ENCODE data around the gene NEK11.

The NEK11 gene

GRCh38 chr3:131009698-131010097 lies 17.0 kb upstream of the NEK11 start:
- no peak for DNase-seq (ENCODE audit: low spot score)
- no peak for TF ChIP-seq CTCF (IDR thresholded peaks at IDR 0.05; ENCODE audit: borderline replicate concordance, control extremely low read depth, extremely low read depth, insufficient read depth, missing control alignments)
- in situ Hi-C loops (cut with MboI; ENCODE audit: low sequenced_read_pairs, unreplicated experiment), result loop anchor here (25.0 kb wide), 1 partner anchor 247 kb away; no protein-coding TSS in a partner anchor

- no peak for TF ChIP-seq CTCF (IDR thresholded peaks at IDR 0.05; ENCODE audit: borderline replicate concordance, control extremely low read depth, extremely low read depth, insufficient read depth, missing control alignments)
- in situ Hi-C loops (cut with MboI; ENCODE audit: low sequenced_read_pairs, unreplicated experiment), result loop anchor here (25.0 kb wide), 1 partner anchor 257 kb away; no protein-coding TSS in a partner anchor
- DNase-seq (ENCODE audit: low spot score), result no peak
Observed at GRCh38 chr3:131018970-131019369, 7.7 kb upstream of the NEK11 start.

GRCh38 chr3:131020122-131020693 lies 6.5 kb upstream of the NEK11 start:
- TF ChIP-seq CTCF (IDR thresholded peaks at IDR 0.05; ENCODE audit: borderline replicate concordance, control extremely low read depth, extremely low read depth, insufficient read depth, missing control alignments), result no peak
- no peak for DNase-seq (ENCODE audit: low spot score)
- in situ Hi-C loops (cut with MboI; ENCODE audit: low sequenced_read_pairs, unreplicated experiment), result loop anchor here (25.0 kb wide), 1 partner anchor 258 kb away; no protein-coding TSS in a partner anchor

GRCh38 chr3:131025539-131025938 lies 1.1 kb upstream of the NEK11 start:
- in situ Hi-C loops (cut with MboI; ENCODE audit: low sequenced_read_pairs, unreplicated experiment), result loop anchor here (25.0 kb wide), 1 partner anchor 987 kb away; no protein-coding TSS in a partner anchor
- no peak for TF ChIP-seq CTCF (IDR thresholded peaks at IDR 0.05; ENCODE audit: borderline replicate concordance, control extremely low read depth, extremely low read depth, insufficient read depth, missing control alignments)
- no peak for DNase-seq (ENCODE audit: low spot score)

- TF ChIP-seq CTCF (IDR thresholded peaks at IDR 0.05; ENCODE audit: borderline replicate concordance, control extremely low read depth, extremely low read depth, insufficient read depth, missing control alignments), result no peak
- in situ Hi-C loops (cut with MboI; ENCODE audit: low sequenced_read_pairs, unreplicated experiment), result loop anchor here (25.0 kb wide), 1 partner anchor 983 kb away; no protein-coding TSS in a partner anchor
- DNase-seq (ENCODE audit: low spot score), result no peak
Observed at GRCh38 chr3:131028844-131029243, 2.2 kb downstream of the NEK11 start.

GRCh38 chr3:131031660-131032059 lies 5.0 kb downstream of the NEK11 start:
- in situ Hi-C loops (cut with MboI; ENCODE audit: low sequenced_read_pairs, unreplicated experiment), result loop anchor here (25.0 kb wide), 1 partner anchor 981 kb away; no protein-coding TSS in a partner anchor
- TF ChIP-seq CTCF (IDR thresholded peaks at IDR 0.05; ENCODE audit: borderline replicate concordance, control extremely low read depth, extremely low read depth, insufficient read depth, missing control alignments), result no peak
- DNase-seq (ENCODE audit: low spot score), result no peak
